OCI-LY1 (cell line): ENCODE results near the gene LPCAT3.
A peak's percentile ranks its signal among the peaks of the same experiment; 100 is the strongest.

Source experiments
- H2AFZ ChIP-seq: fragments of 200-600 bp; sonication (generic), shearing (Covaris generic); 2 replicates; pipeline ENCODE4 v1.6.0; 2014; ENCODE audit warnings: antibody characterized with exemption, mild to moderate bottlenecking, low read length
- H3F3A ChIP-seq: fragments of 200-600 bp; sonication (generic), shearing (Covaris generic); 2 replicates; pipeline ENCODE4 v1.6.0; 2014; ENCODE audit warnings: mild to moderate bottlenecking, antibody characterized with exemption, low read length, moderate library complexity; ENCODE audit not compliant: insufficient read depth
- H3K27ac ChIP-seq: fragments of 200-600 bp; sonication (generic); 2 replicates; pipeline ENCODE4 v1.5.1; 2014; ENCODE audit warnings: low read length, mixed run types, mild to moderate bottlenecking, low read depth; ENCODE audit not compliant: poor library complexity, severe bottlenecking
- H3K27me3 ChIP-seq: fragments of 200-600 bp; sonication (generic); 2 replicates; pipeline ENCODE4 v1.6.0; 2014; ENCODE audit warnings: antibody characterized with exemption, mild to moderate bottlenecking, low read length, moderate library complexity; ENCODE audit not compliant: insufficient read depth
- H3K36me3 ChIP-seq: fragments of 200-600 bp; sonication (generic); 2 replicates; pipeline ENCODE4 v1.6.1; 2014; ENCODE audit warnings: mild to moderate bottlenecking, antibody characterized with exemption, low read length, moderate library complexity, mixed read lengths; ENCODE audit not compliant: insufficient read depth
- H3K4me1 ChIP-seq: fragments of 200-600 bp; sonication (generic); 2 replicates; pipeline ENCODE4 v1.5.1; 2014; ENCODE audit warnings: mild to moderate bottlenecking, low read length, moderate library complexity; ENCODE audit not compliant: insufficient read depth, severe bottlenecking
- H3K4me2 ChIP-seq: fragments of 200-600 bp; sonication (generic), shearing (Covaris generic); 2 replicates; pipeline ENCODE4 v1.6.1; 2014; ENCODE audit warnings: low read length
- H3K4me3 ChIP-seq: fragments of 200-600 bp; sonication (generic); 2 replicates; pipeline ENCODE4 v1.5.1; 2014; ENCODE audit warnings: low read length, low read depth, mild to moderate bottlenecking, mixed read lengths; ENCODE audit not compliant: poor library complexity, severe bottlenecking
- H3K79me2 ChIP-seq: fragments of 200-600 bp; shearing (Covaris generic); 2 replicates; pipeline ENCODE4 v1.6.1; 2016; ENCODE audit warnings: mixed run types, low read length, mixed read lengths; ENCODE audit not compliant: insufficient read depth
- H3K9ac ChIP-seq: fragments of 200-600 bp; sonication (generic), shearing (Covaris generic); 2 replicates; pipeline ENCODE4 v1.6.1; 2014; ENCODE audit warnings: mild to moderate bottlenecking, low read length, mixed read lengths
- H3K9me2 ChIP-seq: fragments of 200-600 bp; sonication (generic), shearing (Covaris generic); 2 replicates; pipeline ENCODE4 v1.6.1; 2014; ENCODE audit warnings: low read depth, mild to moderate bottlenecking, low read length, mixed read lengths
- H3K9me3 ChIP-seq: fragments of 200-600 bp; shearing (Covaris generic); 2 replicates; pipeline ENCODE4 v1.6.1; 2014; ENCODE audit warnings: low read length, mixed read lengths
- H4K20me1 ChIP-seq: fragments of 200-600 bp; sonication (generic), shearing (Covaris generic); 2 replicates; pipeline ENCODE4 v1.6.0; 2016; ENCODE audit warnings: mild to moderate bottlenecking, low read length; ENCODE audit not compliant: insufficient read depth
- EZH2 ChIP-seq: fragments of 200-600 bp; sonication (generic), shearing (Covaris generic); IDR thresholded peaks from 2 replicates; pipeline ENCODE4 v1.8.0; 2017; ENCODE audit warnings: borderline replicate concordance, mixed run types, mild to moderate bottlenecking, antibody characterized with exemption, low read length, moderate library complexity, mixed read lengths
- TF ChIP-seq, protein P1 (sequence below): fragments of 200-600 bp; sonication (generic), shearing (Covaris generic); IDR thresholded peaks from 2 replicates; pipeline ENCODE4 v1.5.1; 2017; ENCODE audit warnings: mild to moderate bottlenecking, antibody characterized with exemption, low read length, moderate library complexity, mixed read lengths

The LPCAT3 gene

DNA sequence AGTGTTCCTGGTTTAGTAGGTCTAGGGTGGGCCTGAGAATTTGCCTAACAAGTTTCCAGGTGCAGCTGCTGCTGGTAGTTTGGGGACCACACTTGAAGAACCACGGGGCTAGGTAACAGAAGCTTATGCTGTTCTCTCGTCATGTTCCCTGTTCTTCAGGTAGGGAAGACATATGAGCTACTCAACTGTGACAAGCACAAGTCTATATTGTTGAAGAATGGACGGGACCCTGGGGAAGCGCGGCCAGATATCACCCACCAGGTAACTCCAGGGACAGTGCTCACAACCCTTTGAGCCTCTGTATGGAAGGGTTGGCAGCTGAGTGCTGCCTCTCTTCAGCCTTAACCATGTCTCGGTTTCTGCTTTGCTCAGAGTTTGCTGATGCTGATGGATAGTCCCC is 44.1 kb downstream of the LPCAT3 start:
- Histone ChIP-seq H2AFZ (no peak overlapping the region), H3K4me3 (no peak overlapping the region), H3K9me3 (no peaks in the 10 kb centered on the region), H3K4me1 (peaks cover 15% of the 10 kb centered on the region), H3K9me2 (no peaks in the 10 kb centered on the region), H3F3A (no peaks in the 10 kb centered on the region), H3K79me2 (peaks cover 24% of the 10 kb centered on the region), H3K9ac (no peak overlapping the region), H4K20me1 (no peaks in the 10 kb centered on the region), H3K27ac (no peak overlapping the region), H3K27me3 (no peaks in the 10 kb centered on the region), H3K4me2 (no peak overlapping the region), H3K36me3 (peaks cover 66% of the 10 kb centered on the region)
- TF ChIP-seq, protein P1, sequence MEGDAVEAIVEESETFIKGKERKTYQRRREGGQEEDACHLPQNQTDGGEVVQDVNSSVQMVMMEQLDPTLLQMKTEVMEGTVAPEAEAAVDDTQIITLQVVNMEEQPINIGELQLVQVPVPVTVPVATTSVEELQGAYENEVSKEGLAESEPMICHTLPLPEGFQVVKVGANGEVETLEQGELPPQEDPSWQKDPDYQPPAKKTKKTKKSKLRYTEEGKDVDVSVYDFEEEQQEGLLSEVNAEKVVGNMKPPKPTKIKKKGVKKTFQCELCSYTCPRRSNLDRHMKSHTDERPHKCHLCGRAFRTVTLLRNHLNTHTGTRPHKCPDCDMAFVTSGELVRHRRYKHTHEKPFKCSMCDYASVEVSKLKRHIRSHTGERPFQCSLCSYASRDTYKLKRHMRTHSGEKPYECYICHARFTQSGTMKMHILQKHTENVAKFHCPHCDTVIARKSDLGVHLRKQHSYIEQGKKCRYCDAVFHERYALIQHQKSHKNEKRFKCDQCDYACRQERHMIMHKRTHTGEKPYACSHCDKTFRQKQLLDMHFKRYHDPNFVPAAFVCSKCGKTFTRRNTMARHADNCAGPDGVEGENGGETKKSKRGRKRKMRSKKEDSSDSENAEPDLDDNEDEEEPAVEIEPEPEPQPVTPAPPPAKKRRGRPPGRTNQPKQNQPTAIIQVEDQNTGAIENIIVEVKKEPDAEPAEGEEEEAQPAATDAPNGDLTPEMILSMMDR = no peak
- no peak for TF ChIP-seq EZH2

DNA sequence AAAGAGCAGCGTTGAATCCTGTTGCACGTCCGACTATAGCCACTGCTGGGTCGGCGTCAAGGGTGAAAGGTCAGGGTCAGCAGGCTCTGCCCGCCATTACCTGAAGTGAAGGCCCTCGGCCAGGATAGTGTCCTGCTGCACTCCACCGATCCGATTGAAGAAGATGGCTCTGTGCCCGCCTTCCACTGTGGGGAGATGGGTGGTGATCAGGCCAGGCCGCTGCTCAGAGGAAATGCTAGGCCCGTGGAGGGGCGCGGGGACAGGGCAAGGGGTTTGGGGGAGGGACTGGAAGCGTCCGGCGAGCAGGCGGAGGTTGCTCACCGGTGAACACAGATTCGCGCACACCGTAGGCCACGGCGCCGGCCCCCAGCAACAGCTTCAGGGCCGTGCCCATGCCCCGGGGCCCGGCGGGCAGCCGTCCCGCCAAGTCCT is 48.2 kb downstream of the LPCAT3 start:
- Histone ChIP-seq H3K79me2 (peaks cover 29% of the 10 kb centered on the region), H3K27me3 (no peaks in the 10 kb centered on the region), H3K27ac (peak overlapping the region; percentile 24), H3K4me2 (peak overlapping the region; percentile 81), H3K9ac (peak overlapping the region; percentile 85), H3K36me3 (peaks cover 65% of the 10 kb centered on the region), H3K4me1 (peaks cover 29% of the 10 kb centered on the region), H3K9me2 (no peaks in the 10 kb centered on the region), H3F3A (0 out of 2 replicates have a peak, but pooled peaks cover 4% of the 10 kb centered on the region), H4K20me1 (no peaks in the 10 kb centered on the region), H3K4me3 (peak overlapping the region; percentile 81), H3K9me3 (no peaks in the 10 kb centered on the region), H2AFZ (no peak overlapping the region)
- TF ChIP-seq, protein P1 = no peak
- TF ChIP-seq EZH2 = no peak

DNA sequence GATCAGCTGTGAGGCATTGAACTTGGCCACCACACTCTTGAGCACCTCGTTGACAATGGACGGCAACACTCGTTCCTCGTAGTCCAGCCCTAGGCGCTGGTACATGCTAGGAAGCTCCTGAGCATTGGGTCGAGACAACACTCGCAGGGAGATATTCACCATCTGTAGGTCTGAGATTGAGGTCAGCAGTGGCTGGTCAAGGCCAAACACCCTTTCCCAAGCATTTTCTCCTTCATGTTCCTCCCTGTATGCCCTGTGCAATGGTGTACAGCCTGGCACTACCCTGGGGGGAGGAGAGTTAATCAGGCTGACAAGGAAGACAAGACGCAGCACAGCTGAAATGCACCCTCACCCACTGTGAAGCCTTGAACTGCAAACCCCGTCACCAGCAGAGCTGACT is 49.9 kb downstream of the LPCAT3 start:
- H3K4me3 ChIP-seq = peak overlapping the region; percentile 81
- no peaks in the 10 kb centered on the region for H3K9me2 ChIP-seq
- H2AFZ ChIP-seq = no peak overlapping the region
- no peak overlapping the region; the same call in 1 of the 2 replicates for H3K9ac ChIP-seq
- H4K20me1 ChIP-seq = no peaks in the 10 kb centered on the region
- H3F3A ChIP-seq = 0 out of 2 replicates have a peak, but pooled peaks cover 4% of the 10 kb centered on the region
- H3K27me3 ChIP-seq = no peaks in the 10 kb centered on the region
- peaks cover 42% of the 10 kb centered on the region for H3K4me1 ChIP-seq
- no peak overlapping the region for H3K27ac ChIP-seq
- no peaks in the 10 kb centered on the region for H3K9me3 ChIP-seq
- TF ChIP-seq EZH2 = no peak
- TF ChIP-seq, protein P1 = no peak
- peaks cover 61% of the 10 kb centered on the region for H3K36me3 ChIP-seq
- peaks cover 29% of the 10 kb centered on the region for H3K79me2 ChIP-seq
- H3K4me2 ChIP-seq = peak overlapping the region; percentile 81
